ENCODE results near the gene PPP2R2C.

PPP2R2C gene

DNA sequence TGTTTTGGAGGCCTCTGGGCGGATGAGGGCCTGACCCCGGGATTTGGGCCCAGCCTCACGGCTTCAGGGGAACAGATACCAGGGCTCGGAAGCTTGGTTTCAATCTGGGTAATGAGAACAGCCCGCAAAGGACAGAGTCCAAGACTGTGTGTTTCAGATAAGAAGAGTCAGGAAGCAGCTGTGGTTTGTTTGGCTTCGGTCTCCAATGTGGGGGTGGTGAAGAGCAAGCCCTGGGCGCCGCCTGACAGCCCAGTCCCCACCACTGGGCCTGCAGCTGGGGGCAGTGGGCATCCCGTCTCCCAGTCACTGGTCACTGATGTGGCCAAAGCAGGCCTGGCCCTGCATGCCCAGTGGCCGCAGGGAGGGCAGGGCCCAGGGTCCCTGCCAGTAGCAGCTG lies 193.6 kb downstream of the PPP2R2C start:
- DNase-seq, result no peak

GRCh38 chr4:6277935-6278800 lies 194.2 kb downstream of the PPP2R2C start:
- DNase-seq, result no peak

GRCh38 chr4:6277139-6277802 lies 195.1 kb downstream of the PPP2R2C start:
- DNase-seq, result no peak

DNA sequence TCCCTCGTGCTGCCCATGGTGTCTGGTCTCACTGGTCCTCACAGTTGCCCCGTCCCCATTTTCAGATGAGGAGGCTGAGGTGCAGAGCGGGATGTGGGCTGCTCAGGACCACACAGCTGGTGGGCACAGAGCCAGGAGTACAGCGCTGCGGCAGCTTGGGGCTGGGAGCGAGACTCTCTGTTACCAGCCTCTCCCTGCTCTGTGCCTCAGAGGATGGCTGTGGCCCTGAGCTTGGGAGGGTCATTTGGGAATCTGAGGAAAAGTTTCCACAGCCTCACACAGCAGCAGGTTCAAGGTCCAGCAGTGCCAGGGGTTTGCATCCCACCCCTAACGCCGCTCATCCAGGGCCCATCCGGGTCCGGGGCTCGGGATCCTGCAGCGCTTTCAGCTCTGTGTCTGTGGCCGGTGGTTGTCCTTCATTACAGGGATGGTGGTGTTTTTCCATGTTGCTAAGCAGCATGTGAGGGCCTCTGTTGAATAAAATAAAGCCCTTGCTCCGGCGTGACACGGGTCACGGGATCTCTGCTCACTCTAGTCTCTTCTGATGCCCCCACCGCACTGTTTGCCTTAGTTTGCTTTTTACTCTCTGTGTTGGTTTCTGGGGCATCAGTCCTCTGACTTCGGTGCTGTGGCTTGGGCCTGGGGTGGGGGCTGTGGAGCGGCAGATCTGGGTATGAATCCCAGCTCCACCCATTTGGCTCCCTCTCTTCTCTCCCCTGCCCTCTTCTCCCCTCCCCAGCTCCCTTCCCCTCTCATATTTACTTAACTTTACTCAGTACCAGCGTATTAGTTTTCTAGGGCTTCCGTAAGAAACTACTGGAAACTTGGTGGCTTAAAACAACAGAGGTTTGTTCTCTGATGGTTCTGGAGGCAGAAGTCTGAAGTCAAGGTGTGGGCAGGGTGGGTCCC lies 196.3 kb downstream of the PPP2R2C start:
- no peak for DNase-seq

GRCh38 chr4:6275351-6275750 lies 197.1 kb downstream of the PPP2R2C start:
- no peak for DNase-seq

GRCh38 chr4:6273661-6273990 lies 198.8 kb downstream of the PPP2R2C start:
- no peak for DNase-seq

DNA sequence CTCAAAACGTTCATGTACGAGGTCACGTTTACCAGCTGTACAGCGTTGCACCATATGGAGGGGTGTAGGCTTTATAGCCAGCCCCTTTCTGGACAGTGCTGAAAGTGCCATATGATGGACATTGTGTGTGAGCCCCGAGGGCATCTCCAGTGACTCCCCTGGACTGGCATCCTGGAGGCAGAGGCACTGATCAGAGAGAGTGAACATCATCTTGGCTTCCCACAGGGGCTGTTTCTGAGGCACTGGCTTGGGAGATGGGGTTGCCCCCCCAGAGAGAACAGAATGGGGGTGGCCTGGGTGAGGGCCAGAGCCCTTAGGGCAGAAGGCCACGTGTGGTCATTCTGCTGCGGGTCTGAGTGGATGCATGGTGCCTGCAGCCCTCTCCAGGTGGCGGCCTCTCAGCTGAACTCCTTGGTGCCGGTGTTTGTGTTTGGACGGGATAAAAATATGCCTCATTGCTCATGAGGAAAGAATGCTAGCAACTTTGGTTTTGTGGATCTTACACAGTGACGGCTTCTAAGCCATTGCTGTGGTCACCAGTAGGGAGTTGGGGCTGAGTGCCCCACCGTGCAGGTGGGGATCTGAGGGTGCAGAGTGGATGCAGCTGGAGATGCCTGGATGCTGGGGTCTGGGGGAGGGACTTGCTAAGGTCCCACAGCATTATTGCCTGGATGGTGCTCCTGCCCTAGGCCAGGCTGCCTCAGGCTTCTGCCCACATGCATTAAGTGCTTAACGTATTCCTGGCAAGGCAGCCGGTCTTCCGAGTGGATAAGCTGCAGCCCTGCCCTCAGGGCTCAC lies 199.4 kb downstream of the PPP2R2C start:
- no peak for DNase-seq

DNA sequence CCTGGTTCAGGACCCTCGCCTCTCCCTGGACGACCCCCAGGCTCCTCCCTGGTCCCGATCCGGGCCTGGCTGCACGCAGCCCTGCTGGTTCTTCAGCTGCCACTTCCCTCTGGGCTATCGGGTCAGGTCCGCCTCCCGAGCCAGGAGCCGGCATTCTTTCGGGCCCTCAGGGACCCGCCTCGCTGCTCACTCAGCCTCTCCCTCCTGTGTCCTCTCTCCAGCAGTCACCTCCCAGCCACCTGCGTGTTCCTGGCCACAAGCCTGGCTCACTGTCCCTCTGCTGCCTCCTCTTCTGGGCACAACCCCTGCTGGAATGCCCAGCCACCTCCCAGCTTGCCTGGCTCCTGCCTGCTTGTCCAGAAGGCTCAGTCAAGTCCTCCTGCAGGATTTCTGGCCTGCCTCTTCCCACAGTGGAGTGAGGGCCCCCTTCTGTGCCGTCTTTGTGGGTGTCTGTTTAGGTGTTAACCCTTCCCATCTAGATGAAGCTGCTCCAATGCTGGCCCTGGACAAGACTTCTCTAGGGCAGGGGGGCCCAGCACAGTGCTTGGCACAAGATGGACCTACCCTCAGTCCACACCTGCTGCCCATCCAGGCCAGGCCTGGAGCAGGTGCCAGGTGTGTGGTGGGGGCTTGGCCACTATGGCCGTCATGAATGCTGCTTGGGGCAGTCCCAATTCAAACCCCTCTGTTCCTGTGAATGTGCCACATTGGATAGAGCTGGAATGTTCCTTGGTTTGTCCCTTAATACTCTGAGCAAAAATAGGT lies 200.5 kb downstream of the PPP2R2C start:
- no peak for DNase-seq

GRCh38 chr4:6271206-6271605 lies 201.2 kb downstream of the PPP2R2C start:
- DNase-seq, result no peak

DNA sequence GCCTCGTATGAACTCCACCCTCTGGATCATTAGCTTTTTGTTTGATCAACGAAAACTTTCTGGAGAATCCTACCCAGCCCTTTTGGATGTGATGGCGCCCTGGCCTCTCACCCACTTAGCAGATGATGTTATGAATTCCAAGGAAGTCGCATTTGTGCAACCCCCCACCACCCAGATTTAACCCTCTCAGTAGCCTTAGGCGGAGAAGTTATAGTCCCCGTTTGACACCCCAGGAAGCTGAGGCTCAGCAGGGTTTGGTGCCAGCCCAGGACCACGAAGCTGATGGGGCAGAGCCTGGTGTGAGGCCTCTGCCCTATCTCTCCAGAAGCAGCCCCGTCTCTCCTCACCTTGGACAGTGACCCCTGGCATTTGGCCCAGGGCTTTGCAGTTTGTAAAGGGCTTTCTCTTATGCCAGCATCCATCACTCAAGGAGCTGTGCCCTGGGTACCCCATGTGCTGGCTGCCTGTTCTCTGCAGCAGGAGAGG lies 201.7 kb downstream of the PPP2R2C start:
- no peak for DNase-seq
